Brain microvascular endothelial cell (primary cell): ENCODE data around the gene STK4.

ENCODE experiments used
- DNase-seq: peaks from one replicate; pipeline ENCODE4 v3.0.0-alpha.2; 2020
- H3K27ac ChIP-seq: fragments of 250-450 bp; sonication (Bioruptor Pico); 2 replicates; pipeline ENCODE4 v1.5.1; 2020; ENCODE audit warnings: mild to moderate bottlenecking, moderate library complexity
- H3K27me3 ChIP-seq: fragments of 250-450 bp; sonication (Bioruptor Pico); replicated peaks from 2 replicates; pipeline ENCODE4 v1.5.1; 2020; ENCODE audit warnings: mild to moderate bottlenecking
- H3K36me3 ChIP-seq: fragments of 250-450 bp; sonication (Bioruptor Pico); replicated peaks from 2 replicates; pipeline ENCODE4 v1.5.1; 2020; ENCODE audit warnings: mild to moderate bottlenecking
- H3K4me3 ChIP-seq: 2 replicates; pipeline ENCODE4 v1.5.1; 2011; ENCODE audit warnings: low read depth, mild to moderate bottlenecking, control low read depth, low read length, moderate library complexity
- in situ Hi-C: cut with HindIII; loops from 2 replicates; pipeline ENCODE4 v1.10.0; 2017; ENCODE audit warnings: low sequenced_read_pairs, low pct_ligation_motif_present
- TF ChIP-seq, protein P1 (sequence below): IDR thresholded peaks from 2 replicates; pipeline ENCODE4 v1.5.1; 2011; ENCODE audit warnings: low read depth, mild to moderate bottlenecking, moderate library complexity, low read length, control low read depth, inconsistent platforms; ENCODE audit errors: missing control alignments

STK4 gene

DNA sequence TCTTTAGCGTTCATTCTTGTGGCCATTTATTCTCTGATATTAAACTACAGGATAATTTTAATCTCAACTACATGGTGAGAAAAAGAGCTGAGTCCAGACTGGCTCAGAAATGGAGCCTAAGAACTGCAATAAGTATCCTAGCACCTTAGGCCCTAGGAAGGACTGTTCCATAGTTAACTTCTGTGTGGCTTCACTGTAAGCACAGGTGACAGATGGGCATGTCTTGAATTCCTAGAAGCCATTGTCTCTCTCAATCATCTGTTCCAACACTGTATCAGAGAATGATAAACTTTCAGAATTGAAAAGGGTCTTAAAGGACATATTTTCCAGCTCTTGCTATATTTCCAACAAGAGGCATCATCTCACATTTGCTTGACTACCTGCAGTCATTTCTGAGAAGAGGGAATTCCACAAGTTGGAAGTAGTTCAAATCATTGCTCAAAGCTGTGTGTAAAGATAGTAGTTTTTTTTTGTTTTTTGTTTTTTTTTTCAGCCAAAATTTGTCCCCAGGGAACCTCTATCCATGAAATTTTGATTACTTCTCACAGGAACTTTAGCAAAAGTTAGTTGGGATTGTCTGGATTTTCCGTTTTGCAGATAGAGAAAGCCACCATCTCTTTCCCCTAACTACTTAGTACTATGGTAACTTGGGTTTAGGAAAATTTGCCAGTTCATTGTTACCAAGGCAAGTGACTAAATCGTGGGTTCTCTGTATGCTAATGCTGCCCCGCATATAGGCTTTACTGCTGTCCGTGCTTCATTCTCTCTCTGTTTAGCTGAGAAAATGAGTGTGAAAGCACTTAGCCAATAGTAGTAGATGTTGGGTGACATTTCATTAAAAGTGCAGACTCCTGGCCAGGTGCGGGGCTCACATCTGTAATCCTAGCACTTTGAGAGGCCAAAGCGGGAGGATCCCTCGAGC lies 87.4 kb downstream of the STK4 start:
- no peak for DNase-seq
- TF ChIP-seq, protein P1, sequence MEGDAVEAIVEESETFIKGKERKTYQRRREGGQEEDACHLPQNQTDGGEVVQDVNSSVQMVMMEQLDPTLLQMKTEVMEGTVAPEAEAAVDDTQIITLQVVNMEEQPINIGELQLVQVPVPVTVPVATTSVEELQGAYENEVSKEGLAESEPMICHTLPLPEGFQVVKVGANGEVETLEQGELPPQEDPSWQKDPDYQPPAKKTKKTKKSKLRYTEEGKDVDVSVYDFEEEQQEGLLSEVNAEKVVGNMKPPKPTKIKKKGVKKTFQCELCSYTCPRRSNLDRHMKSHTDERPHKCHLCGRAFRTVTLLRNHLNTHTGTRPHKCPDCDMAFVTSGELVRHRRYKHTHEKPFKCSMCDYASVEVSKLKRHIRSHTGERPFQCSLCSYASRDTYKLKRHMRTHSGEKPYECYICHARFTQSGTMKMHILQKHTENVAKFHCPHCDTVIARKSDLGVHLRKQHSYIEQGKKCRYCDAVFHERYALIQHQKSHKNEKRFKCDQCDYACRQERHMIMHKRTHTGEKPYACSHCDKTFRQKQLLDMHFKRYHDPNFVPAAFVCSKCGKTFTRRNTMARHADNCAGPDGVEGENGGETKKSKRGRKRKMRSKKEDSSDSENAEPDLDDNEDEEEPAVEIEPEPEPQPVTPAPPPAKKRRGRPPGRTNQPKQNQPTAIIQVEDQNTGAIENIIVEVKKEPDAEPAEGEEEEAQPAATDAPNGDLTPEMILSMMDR, result no peak
- Histone ChIP-seq H3K27me3 (no peaks in the 10 kb centered on the region), H3K27ac (peak overlapping the region; percentile 62), H3K4me3 (no peak overlapping the region), H3K36me3 (no peaks in the 10 kb centered on the region)
- in situ Hi-C loops, result no loop called here

DNA sequence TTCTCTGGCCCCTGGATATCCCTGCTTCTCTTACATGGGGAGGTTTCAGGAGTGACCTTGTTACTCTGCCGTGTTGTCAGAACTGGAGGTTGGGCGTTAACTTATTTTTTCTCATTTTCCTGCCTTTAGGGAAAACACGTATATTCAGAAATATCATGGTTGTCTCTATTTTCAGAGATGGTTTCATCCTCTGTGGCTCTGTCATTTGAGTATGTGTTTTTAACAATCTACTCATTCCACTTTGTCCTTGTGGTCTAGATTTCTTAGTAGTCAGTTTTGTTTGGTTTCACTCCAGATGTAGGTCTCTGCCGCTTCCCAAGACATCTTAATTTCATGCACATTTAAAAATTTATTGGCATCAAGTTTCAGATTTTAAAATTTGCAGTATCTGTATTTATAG lies 88.7 kb downstream of the STK4 start:
- H3K4me3 ChIP-seq, result no peak overlapping the region
- in situ Hi-C loops, result no loop called here
- no peaks in the 10 kb centered on the region for H3K27me3 ChIP-seq
- DNase-seq, result no peak
- H3K27ac ChIP-seq, result no peak overlapping the region
- H3K36me3 ChIP-seq, result no peaks in the 10 kb centered on the region
- TF ChIP-seq, protein P1, result no peak

DNA sequence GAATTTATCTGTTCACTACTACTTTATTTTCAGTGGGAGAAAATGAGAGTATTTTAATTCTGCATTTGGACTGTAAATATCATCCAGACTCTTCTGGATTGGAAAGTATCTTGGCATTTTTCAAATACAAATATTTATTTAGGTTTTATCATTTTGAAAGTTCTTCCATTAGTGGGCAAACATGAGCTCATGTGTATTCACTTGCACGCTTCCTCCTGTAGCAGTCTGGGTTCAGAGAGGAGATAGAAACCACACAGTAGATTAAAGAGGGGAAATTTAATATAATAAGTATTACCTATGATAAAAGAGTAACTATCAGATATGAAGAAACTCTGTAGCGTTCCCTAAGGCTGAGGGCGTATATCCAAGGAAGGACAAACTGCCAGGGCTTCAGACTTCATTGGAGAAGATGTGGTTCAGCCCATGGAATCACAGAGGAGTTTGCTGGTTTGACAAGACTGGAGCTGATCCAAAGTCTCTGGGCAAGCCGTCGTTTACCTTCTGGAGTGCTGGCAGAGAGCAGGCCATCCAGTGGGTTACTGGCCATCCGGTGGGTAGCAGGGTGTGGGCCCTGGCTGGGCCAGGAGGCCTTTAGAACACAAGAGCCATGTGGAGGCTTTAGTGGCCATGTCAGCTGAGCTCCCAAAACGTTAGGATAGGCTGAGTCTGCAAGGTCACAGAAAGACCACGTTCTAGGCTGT lies 90.3 kb downstream of the STK4 start:
- Histone ChIP-seq H3K27me3 (no peaks in the 10 kb centered on the region), H3K27ac (no peak overlapping the region), H3K4me3 (no peak overlapping the region), H3K36me3 (no peaks in the 10 kb centered on the region)
- no peak for DNase-seq
- TF ChIP-seq, protein P1, result no peak
- in situ Hi-C loops, result no loop called here

DNA sequence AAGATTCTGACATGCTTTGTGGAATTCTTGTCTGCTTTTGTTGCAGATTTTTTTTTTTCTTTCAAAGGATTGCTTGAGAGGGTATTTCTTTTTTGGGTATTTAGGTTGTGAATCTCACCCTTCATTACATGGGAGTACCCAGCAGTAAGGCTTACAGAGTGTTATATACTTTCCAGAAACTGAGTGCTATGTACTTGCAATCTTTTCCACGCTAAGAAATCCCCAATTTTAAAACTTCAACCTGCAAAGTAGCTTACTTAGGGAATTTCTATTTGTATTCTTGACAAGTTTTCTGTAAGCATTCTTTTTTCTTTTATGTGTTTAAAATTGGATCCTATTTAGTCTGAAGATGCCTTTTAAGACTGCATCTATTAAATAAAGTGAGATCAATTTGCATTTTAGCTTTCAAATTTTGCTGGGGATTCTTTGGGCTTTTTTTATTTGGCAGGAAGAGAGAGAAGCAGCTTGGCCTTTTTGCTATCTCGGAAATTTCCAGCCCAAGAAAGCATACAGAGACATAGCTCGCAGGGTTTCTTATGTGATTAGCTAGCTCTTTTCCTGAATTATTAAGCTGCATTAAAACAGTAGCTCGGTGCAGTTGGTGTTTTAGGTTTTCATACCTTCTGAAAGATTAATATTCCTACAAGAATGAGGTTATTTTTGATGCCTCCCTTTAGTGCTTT lies 92.0 kb downstream of the STK4 start:
- TF ChIP-seq, protein P1, result no peak
- no peak overlapping the region for H3K4me3 ChIP-seq
- no peak overlapping the region for H3K27ac ChIP-seq
- in situ Hi-C loops, result no loop called here
- no peaks in the 10 kb centered on the region for H3K36me3 ChIP-seq
- H3K27me3 ChIP-seq, result no peaks in the 10 kb centered on the region
- no peak for DNase-seq

DNA sequence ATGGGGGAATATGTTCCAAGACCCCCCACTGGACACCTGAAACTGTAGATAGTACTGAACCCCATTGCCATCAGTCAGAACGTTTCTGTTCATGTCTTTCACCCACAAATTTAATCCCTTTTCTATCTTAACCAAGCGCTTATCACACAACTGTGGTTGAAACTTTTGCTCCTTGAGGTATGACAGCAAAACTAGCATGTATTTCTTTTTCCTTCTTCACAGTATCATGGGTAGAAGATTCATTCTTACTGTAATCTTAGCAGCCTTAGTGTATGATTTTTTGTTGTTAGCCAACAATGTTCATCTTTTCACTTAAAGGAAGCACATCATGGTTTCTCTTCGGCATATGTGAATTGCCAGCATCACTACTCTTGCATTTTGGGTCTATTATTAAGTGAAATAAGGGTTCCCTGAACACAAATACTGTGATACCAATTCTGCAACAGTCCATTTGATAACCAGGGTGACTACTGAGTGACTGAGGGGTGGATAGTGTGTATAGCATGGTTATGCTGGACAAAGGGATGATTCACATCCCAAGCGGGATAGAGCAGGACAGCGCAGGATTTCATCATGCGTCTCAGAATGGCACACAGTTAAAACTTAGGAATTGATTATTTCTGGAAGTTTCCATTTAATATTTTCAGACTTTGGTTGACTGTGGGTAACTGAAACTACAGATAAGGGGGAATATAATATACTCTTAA lies 92.9 kb downstream of the STK4 start:
- TF ChIP-seq, protein P1, result no peak
- in situ Hi-C loops, result no loop called here
- peak; percentile 65 for DNase-seq
- no peaks in the 10 kb centered on the region for H3K27me3 ChIP-seq
- H3K27ac ChIP-seq, result peak overlapping the region; percentile 57
- H3K36me3 ChIP-seq, result no peaks in the 10 kb centered on the region
- H3K4me3 ChIP-seq, result no peak overlapping the region
